NCI-H345 (cell line): ENCODE results near the gene SFXN1.
A peak's percentile ranks its signal among the peaks of the same experiment; 100 is the strongest.

Experiments used
- DNase-seq: peaks from one replicate; lab custom pipeline; 2025; lab: John Stamatoyannopoulos, UW

Gene SFXN1

DNA sequence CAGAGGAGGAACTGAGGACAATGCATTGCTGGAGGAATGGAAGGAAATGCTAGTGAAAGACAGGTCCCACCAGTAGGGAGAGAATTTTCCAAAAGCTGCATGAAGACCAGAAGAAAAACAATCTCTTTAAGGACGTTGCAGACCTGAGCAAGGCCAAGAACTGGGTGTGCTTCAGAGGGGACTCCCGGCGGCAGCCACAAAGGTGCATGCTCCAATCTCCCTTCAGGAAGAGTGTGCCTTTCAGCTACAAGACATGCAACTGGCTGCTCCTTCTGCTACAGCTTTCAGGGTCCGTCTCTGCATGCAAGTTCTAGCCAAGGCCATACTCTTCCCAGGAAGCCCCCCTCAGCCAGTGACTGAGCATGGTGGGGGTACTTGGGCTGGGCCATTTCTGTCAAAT, 62.9 kb downstream of the SFXN1 start:
- no peak for DNase-seq

DNA sequence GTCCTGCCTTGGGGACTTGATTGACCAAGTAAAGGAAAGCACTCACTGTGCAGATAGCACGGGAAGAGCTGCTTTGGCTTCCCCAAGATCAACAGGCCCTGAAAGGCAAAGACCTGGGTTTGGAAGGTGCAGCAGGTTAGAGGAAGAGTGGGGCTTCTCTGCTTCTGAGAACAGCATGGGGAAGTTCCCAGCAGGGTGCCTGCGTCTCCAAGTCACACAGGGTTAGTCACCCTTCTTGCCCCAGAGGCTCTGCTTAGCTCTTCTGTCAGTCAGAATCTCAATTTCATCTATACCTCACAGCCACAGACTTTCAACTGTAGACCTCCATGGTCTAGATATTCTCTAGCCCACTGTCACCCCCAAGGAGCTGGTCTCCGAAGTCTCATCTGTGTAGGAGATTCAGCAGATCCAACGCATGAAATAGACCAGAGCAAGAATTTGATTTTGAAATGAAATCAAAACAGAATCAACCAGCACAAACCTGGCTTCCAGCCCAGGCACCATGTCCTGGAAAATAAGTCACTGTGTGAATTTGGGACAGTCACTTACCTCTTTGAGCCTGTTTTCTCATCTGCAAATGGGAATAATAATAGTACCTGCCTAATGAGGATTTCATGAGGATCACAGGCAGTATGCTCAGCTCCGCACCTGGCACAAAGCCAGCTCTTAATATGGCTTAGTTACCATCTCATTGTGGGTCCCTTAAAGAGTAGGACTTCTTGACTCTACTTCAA, 64.0 kb downstream of the SFXN1 start:
- DNase-seq, result peak; percentile 50

DNA sequence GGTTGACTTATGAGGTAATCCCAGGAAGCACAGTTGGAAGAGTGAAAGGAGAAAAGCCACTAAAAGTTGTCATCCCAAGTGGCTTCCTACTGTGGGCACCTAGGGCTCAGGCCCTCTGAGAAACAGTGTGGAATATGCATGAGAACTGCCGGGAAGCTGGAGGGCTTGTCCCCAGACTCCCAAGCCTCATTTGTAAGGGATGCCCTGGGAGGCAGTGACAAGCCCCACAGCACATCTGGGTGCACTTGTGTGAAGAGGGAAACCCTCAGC, 64.5 kb downstream of the SFXN1 start:
- DNase-seq, result no peak

DNA sequence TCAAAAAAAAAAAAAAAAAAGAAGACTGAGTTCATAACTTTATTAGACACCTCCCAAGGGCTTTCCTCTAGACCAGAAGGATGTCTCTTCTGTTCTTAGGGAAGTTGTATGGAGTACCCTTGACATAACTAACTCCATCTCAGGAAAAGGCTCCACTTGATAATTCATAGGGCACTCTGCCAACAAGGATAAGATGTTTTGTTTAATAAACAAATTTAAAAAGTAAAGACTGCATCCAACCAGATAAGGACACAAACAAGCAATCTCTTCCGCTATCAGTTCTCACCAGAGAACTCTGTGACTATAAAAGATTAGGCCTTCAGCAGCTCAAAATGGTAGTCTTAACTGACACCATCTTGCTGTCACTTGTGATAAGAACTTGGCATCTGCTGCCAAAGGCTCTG, 65.8 kb downstream of the SFXN1 start:
- no peak for DNase-seq

DNA sequence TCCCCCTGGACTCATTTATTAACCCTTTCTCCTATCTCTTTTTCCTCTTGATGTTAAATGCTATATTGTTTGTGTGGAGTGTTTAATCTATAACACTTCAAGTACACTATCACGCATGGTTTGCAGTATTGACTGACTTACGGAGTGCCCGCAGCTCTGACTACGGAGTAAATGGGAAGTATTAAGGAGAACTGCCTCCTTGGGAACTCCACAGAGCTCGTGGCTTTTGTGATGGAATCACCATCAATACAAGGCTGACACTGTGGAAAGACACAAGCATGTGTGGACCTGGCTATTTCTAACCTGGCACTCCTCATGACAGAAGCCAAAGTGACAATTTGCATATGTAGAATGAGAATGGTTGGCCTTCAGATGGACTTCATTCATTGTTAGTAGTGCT, 66.2 kb downstream of the SFXN1 start:
- no peak for DNase-seq

DNA sequence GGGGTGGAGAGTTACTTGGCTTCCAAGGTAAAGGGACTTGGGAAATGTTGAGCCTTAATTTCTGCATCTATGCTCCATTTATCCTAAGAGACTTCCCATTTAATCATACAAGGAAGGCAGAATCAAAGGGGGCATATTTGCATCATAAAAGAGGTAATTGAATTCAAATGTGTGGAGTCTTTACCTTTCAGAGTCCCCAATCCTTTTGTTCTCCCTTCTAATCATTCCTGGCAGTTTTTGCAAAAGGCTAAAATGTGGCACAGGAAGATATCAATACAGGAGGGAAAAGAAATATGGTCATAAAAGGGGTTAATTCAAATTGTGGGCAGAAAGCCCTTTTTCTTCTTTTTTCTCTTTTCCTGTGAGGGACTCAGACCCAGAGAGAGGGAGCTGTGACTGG, 69.5 kb downstream of the SFXN1 start:
- DNase-seq, result no peak

DNA sequence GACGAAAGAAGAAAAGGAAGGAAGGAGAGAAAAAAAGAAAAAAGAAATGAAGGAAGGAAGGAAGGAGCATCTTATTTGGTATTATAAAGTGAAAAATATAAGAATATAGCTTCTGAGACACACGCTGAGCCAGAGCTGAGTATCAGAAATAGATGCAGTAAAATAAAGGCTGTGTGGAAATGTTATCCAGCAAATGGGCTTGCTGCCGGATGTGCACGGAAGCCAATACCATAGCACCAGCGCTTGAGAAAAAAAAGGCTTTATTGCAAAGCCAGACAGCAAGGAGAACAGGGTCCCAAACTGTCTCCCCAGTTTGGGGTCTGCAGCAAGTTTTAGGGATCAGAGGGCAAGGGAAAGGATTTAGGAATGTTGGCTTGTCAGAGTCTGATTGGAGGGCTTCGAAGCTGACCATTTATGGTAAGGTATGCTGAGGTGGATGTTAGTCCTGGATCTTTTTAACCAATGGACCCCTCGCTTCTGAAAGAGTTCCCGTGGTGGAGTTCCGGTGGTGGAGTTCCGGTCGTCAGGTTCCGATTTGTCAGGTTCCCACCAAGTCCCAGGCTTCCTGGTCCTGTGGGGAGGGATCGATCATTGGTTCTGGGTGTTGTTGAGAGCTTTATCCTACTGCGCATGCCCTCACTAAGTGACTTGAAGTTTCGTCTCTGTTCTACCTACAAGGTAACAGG, 70.4 kb downstream of the SFXN1 start:
- no peak for DNase-seq

DNA sequence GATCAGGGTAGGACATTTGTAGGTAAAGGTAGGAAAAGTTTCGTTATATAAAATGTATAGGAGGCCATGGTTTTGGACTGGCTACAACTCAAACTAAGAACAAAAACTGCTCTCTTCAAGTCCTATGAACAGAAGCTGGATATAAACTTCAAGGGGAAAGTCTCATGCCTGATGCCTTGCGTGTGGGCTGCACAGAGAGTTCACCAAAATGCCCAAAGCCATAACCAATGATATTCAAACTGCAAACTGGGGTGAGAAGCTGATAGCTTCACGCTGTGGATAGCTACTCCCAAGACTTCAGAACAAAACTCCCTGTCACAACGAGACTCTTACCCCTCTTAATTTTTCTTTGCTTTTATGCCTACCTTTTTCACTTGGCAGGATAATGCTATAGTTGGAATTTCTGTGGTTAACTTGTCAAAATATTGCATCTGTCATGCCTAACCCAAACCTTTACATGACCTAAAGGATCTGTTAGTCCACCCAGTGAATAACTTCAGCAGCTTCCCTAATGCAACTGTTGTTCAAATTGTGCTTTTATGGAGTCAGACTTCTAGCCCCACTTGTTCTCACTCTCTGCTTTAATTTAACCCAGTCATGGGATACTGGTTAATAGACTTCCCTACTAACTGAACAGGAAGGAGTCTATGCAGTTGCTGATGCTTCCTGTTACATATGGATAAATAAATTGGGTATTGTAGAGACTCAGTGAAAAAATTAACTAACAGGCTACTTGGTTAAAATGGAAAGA, 71.9 kb downstream of the SFXN1 start:
- DNase-seq, result no peak

DNA sequence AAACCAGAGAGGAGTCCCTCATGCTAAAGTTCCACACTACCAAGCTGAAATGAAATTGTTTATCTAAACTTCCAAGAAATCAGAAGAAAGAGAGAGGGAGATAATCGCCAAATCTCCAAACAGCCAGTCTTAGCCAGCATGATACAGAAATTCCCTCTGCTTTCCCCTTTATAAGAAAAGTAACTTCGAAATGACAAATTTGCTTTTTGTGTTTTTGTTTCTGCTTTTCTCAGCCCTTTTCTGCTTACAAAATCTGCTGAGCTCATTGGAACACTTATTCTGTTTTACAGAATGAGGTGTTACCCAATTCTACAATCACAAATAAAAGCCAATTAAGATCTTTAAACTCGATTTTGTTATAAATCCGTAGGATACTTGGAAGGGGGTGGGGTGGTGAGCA, 72.9 kb downstream of the SFXN1 start:
- no peak for DNase-seq

DNA sequence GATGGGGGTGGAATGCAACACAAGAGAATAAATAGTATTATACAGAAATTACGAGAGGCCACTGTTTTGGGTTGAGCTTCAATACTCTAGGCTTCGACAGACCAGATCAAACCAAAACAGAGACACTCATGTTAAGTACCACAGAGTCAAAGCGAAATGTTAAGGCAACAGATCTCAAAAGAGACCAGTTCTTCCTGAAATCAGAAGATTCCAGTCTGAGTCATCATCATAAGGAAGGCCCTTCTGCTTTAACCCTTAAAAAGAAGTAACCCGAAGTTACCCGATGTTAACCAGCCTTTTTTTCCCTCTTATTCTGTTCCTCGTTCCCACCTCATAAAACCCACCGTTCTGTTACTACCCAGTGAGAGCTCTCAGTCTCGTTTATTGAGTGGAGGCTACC, 75.9 kb downstream of the SFXN1 start:
- no peak for DNase-seq

DNA sequence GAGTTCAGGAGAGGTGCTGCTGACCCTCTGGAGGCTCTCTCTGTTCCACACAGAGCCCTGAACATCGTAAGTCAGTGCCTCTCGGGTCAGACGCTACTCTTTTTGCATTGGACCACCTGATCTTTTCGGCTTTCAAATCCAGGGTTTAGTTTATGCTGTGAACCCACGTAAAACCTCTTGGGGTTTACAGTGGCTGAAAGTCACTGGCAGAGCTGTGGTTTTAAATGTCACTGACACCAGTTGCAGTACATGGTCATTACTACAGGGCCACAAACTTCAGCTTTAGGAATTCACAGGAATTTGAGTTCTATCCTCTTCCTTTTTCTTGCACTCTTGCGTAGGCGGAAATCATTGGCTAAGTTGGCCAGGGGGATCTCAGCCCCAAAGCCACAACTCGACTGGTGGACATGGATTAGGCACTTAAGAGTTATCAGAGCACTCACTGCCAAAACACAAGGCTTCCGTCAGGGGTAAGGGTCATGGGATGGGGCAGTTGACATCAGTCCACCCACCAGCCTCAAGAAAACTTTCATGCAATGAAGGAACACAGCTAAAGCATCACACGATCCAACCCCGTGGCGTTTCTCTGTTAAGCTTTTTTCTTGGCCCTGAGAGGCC, 76.9 kb downstream of the SFXN1 start:
- no peak for DNase-seq

DNA sequence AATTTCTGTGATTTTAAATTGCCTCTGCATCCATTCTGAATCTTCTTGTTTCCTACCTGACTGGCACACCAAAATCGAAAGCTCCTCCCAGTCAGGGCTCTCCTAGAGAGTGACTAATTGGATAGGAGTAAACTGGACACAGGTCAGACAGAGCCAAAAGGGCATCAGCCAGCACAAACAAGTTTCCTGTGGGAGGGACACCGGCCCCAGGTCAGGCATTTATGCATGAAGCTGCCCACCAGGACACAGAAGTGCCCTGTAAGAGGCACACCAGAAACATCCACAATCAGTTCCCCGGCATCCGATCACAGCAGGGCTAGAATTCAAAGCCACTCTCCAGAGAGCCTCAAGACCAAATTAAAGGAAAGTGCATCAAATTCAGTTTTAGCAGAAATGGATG, 78.4 kb downstream of the SFXN1 start:
- no peak for DNase-seq

DNA sequence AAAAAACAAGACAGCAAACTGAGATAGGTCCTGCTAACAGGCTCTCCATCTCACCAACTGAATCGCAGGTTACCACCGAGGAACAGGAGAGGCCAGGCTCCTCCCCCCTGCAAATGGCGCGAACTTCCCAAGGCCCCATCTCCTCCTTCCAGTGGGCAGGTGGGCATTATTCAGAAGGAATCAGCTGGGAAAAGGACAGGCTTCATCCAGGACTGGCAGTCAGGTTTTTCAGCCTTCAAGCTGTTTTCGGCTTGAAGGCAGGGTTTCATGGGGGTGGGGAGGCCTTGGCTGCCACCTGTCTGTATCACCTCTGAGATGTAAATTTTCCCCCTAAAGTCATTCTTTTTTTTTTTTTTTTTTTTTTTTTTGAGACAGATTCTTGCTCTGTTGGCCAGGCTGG, 79.4 kb downstream of the SFXN1 start:
- no peak for DNase-seq

DNA sequence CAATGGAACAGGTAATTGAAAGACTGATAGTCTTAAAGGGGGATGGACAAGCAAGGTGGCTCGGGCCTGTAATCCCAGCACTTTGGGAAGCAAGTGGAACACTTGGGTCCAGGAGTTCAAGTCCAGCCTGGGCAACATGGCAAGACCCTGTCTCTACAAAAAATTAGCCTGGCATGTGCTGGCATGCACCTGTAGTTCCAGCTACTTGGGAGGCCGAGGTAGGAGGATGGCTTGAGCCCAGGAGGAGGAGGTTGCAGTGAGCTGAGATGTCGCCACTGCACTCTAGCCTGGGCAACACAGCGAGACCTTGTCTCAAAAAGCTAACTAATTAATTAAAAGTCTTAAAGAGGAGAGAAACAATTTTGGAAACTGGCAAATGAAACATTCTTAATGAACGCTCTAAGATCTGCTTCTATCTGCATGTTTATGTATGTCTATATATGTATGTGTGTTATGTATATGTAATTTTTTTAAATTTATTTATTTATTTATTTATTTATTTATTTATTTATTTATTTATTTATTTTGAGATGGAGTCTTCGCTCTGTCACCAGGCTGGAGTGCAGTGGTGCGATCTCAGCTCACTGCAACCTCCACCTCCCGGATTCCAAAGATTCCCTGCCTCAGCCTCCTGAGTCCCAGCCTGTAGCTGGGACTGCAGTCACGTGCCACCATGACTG, 80.6 kb downstream of the SFXN1 start:
- DNase-seq, result no peak

DNA sequence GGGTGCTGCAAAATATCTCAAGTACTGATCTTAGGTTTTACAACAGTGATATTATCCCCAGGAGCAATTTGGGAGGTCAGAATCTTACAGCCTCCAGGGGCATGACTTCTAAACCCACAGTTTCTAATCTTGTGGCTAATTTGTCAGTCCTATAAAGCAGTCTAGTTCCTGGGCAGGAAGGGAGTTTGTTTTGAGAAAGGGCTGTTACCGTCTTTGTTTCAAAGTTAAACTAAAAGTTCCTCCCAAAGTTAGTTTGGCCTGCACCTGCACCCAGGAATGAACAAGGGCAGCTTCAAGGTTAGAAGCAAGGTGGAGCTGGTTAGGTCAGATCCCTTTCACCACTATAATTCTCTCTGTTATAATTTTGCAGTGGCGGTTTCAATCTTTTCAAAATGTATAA, 81.7 kb downstream of the SFXN1 start:
- no peak for DNase-seq

DNA sequence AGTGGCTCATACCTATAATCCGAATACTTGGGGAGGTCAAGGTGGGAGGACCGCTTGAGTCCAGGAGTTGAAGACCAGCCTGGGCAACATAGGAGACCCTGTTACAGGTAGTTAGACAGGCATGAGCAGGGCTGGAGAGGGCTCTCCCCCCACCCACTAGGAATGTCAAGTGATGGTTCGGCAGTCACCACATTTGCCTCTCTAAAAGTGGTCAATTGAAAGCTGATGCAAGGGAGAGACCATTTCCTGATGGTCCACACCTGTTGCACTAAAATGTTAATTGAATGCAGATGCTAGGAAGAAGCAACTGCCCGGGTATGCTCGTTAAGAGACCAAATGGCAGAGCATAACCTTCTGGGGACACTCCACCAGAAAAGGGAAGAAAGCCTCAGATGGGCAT, 82.7 kb downstream of the SFXN1 start:
- DNase-seq, result no peak

DNA sequence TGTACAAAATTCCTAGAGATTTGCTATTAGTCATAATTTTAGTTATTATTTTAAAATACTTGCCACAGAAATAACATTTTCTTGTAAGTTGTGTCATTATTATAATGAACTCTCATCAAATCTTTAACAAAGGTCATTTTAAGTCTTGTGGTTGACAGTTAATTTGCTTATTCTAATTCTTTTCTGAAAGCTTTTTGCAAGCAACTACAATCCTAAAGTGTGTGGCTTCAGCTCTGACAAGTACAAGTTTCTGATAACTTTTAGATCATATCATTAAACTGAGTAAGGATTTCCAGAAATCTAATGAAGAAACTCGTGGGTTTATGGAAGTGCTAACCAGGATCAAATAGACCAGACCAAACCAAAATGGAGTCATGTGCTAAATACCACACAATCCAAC, 86.4 kb downstream of the SFXN1 start:
- DNase-seq, result no peak

DNA sequence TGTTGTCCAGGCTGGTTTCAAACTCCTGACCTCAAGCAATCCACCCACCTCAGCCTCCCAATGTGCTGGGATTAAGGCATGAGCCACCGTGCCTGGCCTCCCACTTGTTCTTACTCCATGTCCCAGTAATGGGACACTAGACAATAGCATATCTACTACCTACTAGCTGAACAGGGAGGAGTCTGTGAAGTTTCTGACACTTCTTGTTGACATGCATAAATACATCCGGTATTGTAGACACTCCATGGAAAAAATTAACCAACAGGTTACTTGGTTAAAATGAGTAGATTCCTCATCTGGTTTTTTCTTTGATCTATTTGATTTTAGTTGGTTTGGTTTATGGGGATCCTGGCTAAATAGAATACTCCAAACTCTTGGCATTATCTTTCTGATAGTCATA, 88.3 kb downstream of the SFXN1 start:
- no peak for DNase-seq

DNA sequence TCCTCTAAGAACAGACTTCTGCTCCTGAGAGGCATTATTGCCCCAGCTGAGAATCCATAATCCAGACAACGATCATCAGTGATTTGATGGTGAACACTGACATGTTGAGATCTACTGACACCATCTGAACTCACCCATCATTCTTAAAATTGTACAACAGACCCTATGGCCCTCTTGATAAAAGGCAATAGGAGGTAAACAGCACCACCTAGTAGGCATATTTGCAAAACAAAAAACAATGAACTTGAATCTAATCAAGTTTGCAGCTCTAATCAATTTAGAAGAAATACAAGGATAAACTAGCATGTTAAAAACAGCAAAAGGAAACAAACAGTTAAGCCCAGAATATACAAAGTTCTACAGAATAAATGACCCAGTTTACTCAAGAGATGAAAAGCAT, 89.6 kb downstream of the SFXN1 start:
- DNase-seq, result no peak

DNA sequence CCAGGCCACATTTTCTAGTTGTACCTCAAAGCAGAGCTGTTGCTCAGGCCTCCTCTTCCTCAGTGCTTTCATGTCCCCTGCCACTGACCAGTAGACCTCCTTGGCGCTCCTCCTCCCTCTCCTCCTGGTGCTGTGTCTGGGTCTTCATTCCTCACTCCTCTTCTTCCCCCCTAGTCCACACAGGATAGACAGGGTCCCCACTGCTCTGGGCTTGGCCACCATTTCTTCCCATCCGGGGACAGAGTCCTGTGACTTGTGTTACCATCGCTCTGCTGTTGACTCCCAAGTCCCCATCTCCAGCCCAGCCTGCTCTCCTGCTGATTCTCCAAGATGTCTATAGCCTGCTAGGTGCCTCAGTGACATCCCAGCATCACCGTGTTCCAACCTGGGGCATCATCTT, 91.3 kb downstream of the SFXN1 start:
- DNase-seq, result no peak

DNA sequence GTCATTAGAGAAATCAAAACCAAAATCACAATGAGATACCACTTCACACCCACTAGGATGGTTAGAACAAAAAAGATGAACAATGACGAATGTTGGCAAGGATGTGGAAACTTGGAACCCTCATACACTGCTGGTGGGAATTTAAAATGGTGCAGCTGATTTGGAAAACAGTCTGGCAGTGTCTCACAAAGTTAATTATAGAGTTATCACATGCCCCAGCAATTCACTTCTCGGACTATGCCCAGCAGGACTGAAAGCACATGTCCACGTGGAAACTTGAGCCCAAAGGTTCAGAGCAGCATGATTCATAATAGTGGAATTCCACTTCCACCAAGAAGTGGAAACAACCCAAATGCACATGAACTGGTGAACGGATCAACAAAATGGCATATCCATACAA, 94.5 kb downstream of the SFXN1 start:
- no peak for DNase-seq

DNA sequence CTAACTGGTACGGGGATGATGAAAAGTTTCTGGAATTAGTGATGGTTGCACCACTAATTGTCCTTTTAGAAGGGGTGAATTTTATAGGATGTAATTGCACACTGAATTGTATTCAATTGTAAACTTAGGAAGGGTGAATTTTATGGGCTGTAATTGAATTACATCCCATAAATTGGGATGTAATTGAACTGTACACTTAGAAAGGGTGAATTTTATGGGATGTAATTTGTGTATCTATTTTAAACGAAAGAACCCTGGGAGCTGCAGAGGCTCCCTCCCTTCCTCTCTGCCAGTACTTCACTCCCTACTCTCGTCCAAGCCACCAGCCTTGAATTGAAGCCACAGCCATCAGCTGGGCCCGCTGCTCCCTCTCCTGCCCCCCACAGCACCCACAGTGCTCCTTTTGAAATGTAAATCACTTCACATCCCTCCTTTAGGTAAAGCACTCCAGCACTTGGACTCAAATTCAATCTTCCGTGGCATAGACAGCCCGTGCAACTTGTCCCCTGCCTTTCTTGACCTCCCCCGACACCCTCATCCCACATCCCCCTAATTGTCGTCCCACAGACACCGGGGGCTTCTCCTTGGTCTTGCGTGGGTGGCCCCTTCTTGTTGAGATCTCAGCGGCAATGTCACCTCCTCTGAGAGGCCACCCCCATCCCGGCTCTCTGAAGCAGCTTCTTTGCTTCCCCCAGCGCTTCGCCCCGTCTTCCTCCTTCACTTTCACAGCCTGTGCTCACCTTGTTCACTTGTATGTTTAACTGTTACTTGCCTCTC, 95.3 kb downstream of the SFXN1 start:
- DNase-seq, result no peak
